Caco-2 (cell line): Measurements from ENCODE around the gene PTPRG. TPM values are rescaled to one million over a fixed set of nuclear protein-coding genes. Genes with fewer than 3 reads are reported as not detected.

Source experiments
- Bru-seq: library from RNA; stranded (reverse); fragments of 400-500 nt; gene quantifications from one replicate; lab custom pipeline; 2021; lab: Mats Ljungman, UMichigan
- BruChase-seq, 2 experiments: library from RNA; stranded (reverse); fragments of 400-500 nt; gene quantifications; one replicate each; lab custom pipeline; 2021; lab: Mats Ljungman, UMichigan
- BruUV-seq: library from RNA; stranded (reverse); fragments of 400-500 nt; replicated peaks from 2 replicates; lab custom pipeline; 2021; lab: Mats Ljungman, UMichigan
- CTCF ChIA-PET: fragments of 300-600 bp; sonication (Branson Sonifier 250); formaldehyde crosslinking; loops from one replicate; lab custom pipeline; 2022; ENCODE audit warnings: antibody characterized with exemption; lab: Charles Lee
- POLR2A ChIA-PET: fragments of 300-600 bp; sonication (Branson Sonifier 250); formaldehyde crosslinking; loops from one replicate; lab custom pipeline; 2022; ENCODE audit warnings: antibody characterized with exemption; lab: Charles Lee
- DNase-seq, 2 experiments: peaks; one replicate each; pipeline versions ENCODE4 v3.0.0 to v3.0.0-alpha.2; 2020 to 2022
- H3K27me3 ChIP-seq: replicated peaks from 2 replicates; pipeline ENCODE4 v1.6.0; 2011; ENCODE audit warnings: low read length; ENCODE audit not compliant: control insufficient read depth, insufficient read depth
- H3K36me3 ChIP-seq: 2 replicates; pipeline ENCODE4 v1.5.1; 2011; ENCODE audit warnings: low read length; ENCODE audit not compliant: control insufficient read depth, insufficient read depth
- H3K4me1 ChIP-seq: fragments of 250-450 bp; sonication (Bioruptor Pico); 2 replicates; pipeline ENCODE4 v1.5.1; 2020; ENCODE audit warnings: mild to moderate bottlenecking
- H3K4me3 ChIP-seq: 2 replicates; pipeline ENCODE4 v1.5.1; 2011; ENCODE audit warnings: low read depth, mild to moderate bottlenecking, control low read depth, low read length
- H3K9me3 ChIP-seq: fragments of 250-450 bp; sonication (Bioruptor Pico); 2 replicates; pipeline ENCODE4 v1.5.1; 2020; ENCODE audit warnings: mild to moderate bottlenecking, moderate library complexity
- H3K27ac Mint-ChIP-seq: one replicate; pipeline ENCODE4 v1.8.0; 2022; ENCODE audit warnings: mixed read lengths; ENCODE audit not compliant: unreplicated experiment
- H3K27me3 Mint-ChIP-seq: one replicate; pipeline ENCODE4 v1.8.0; 2022; ENCODE audit warnings: mixed read lengths; ENCODE audit not compliant: insufficient read depth, unreplicated experiment
- H3K36me3 Mint-ChIP-seq: one replicate; pipeline ENCODE4 v1.8.0; 2022; ENCODE audit warnings: mild to moderate bottlenecking, mixed read lengths; ENCODE audit not compliant: insufficient read depth, unreplicated experiment
- H3K4me1 Mint-ChIP-seq: one replicate; pipeline ENCODE4 v1.8.0; 2022; ENCODE audit warnings: low read depth, mixed read lengths; ENCODE audit not compliant: unreplicated experiment
- H3K4me3 Mint-ChIP-seq: one replicate; pipeline ENCODE4 v1.8.0; 2022; ENCODE audit warnings: mild to moderate bottlenecking, moderate library complexity, mixed read lengths; ENCODE audit not compliant: unreplicated experiment
- H3K9me3 Mint-ChIP-seq: one replicate; pipeline ENCODE4 v1.8.0; 2022; ENCODE audit warnings: mixed read lengths; ENCODE audit not compliant: unreplicated experiment
- CTCF ChIP-seq, 2 experiments: fragments of 200-600 bp in 1 of 2; IDR thresholded peaks; 1 replicate in 1 of 2; 2 replicates in 1 of 2; pipeline versions ENCODE4 v1.5.1 to v1.8.0; 2011 to 2022; ENCODE audit warnings: antibody characterized with exemption in 1 of 2, control low read depth in 1 of 2, inconsistent platforms in 1 of 2, low read depth in 1 of 2, low read length in 1 of 2, mild to moderate bottlenecking in 1 of 2, moderate library complexity in 1 of 2; ENCODE audit not compliant: insufficient read depth in 1 of 2, severe bottlenecking in 1 of 2, unreplicated experiment in 1 of 2
- intact Hi-C: fragments of 100-400 bp; cut with micrococcal nuclease; formaldehyde crosslinking; loops from one replicate; pipeline ENCODE4 v1.10.0; 2022; ENCODE audit not compliant: unreplicated experiment
- long read RNA-seq: library from polyadenylated mRNA; stranded (forward); transcript quantifications from one replicate; pipeline ENCODE4 v2.0.0, GENCODE V29; 2022
- total RNA-seq: library from RNA; stranded (reverse); gene quantifications from 2 replicates; pipeline ENCODE4 v1.2.3, GENCODE V29; 2022

Gene PTPRG
- total RNA-seq (46.4 and 46.5 TPM in 2 replicates), Bru-seq, nascent RNA (percentile 78 among the genes with signal in this experiment), BruChase-seq, experiment 1, labeled RNA remaining after a 2-hour chase (percentile 83 among the genes with signal in this experiment), BruChase-seq, experiment 2, labeled RNA remaining after a 6-hour chase (percentile 79 among the genes with signal in this experiment)
- long read RNA-seq, partial matches to known transcripts, result 9 of 20 reads
- long read RNA-seq, other reads (novel, unspliced or antisense), result 11 of 20 reads

GRCh38 chr3:61561374-61562041 is at the start of gene PTPRG:
TSS of gene PTPRG (plus strand) at chr3:61561571. CDS start at chr3:61562288, 717 bp downstream.
- BruUV-seq, result TSS peak; percentile 30

GRCh38 chr3:61518590-61518989 is 42.8 kb upstream of the PTPRG start:
- ChIA-PET CTCF (no interaction called here), POLR2A (no interaction called here)
- TF ChIP-seq CTCF (IDR thresholded peaks at IDR 0.05; ENCODE audit: insufficient read depth in 1 of 2, low read depth in 1 of 2, low read length in 1 of 2, severe bottlenecking in 1 of 2, unreplicated experiment in 1 of 2), result no peak
- Mint-ChIP-seq H3K27me3 (no peaks in the 10 kb centered on the region), H3K4me3 (no peak overlapping the region), H3K4me1 (peaks cover 8% of the 10 kb centered on the region), H3K27ac (peak overlapping the region; percentile 66), H3K9me3 (no peaks in the 10 kb centered on the region), H3K36me3 (no peaks in the 10 kb centered on the region)
- Histone ChIP-seq H3K27me3 (no peaks in the 10 kb centered on the region), H3K4me3 (no peak overlapping the region), H3K9me3 (no peaks in the 10 kb centered on the region), H3K4me1 (peaks cover 10% of the 10 kb centered on the region; the same call in 1 of the 2 replicates), H3K36me3 (no peaks in the 10 kb centered on the region)
- no TSS peak for BruUV-seq
- DNase-seq, result peak in 1 of 2 experiments; percentile 22
- intact Hi-C loops, result no loop called here

More at GRCh38 chr3:61561374-61562041, at the start of gene PTPRG:
- Mint-ChIP-seq H3K27ac (peak within 1 kb of the TSS; percentile 85), H3K9me3 (no peaks in the 10 kb centered on the region), H3K27me3 (no peaks in the 10 kb centered on the region), H3K4me1 (peaks cover 6% of the 10 kb centered on the region), H3K4me3 (peak within 1 kb of the TSS; percentile 86), H3K36me3 (peaks cover 19% of the 10 kb centered on the region)
- peak; percentile 87 to 88 for DNase-seq
- no peak for TF ChIP-seq CTCF (IDR thresholded peaks at IDR 0.05; ENCODE audit: insufficient read depth in 1 of 2, low read depth in 1 of 2, low read length in 1 of 2, severe bottlenecking in 1 of 2, unreplicated experiment in 1 of 2)
- intact Hi-C loops, result loop anchor here (1.0 to 5.0 kb wide), 6 partner anchors 65 to 627 kb away; no protein-coding TSS in a partner anchor
- peak within 1 kb of the TSS; percentile 87 for H3K4me3 ChIP-seq
- POLR2A ChIA-PET, result interaction anchor here (0.6 to 1.4 kb wide), 11 partner anchors 13 to 1742 kb away, joined by 3 to 11 read pairs (median 5); no protein-coding TSS in a partner anchor
- no peaks in the 10 kb centered on the region for H3K9me3 ChIP-seq
- H3K27me3 ChIP-seq, result no peaks in the 10 kb centered on the region
- CTCF ChIA-PET, result interaction anchor here (0.6 to 1.9 kb wide), 6 partner anchors 31 to 627 kb away, joined by 3 to 8 read pairs (median 4); no protein-coding TSS in a partner anchor
- peaks cover 8% of the 10 kb centered on the region for H3K4me1 ChIP-seq
- no peaks in the 10 kb centered on the region for H3K36me3 ChIP-seq

GRCh38 chr3:61520966-61521628 is 40.3 kb upstream of the PTPRG start:
- Mint-ChIP-seq H3K36me3 (no peaks in the 10 kb centered on the region), H3K4me1 (peaks cover 12% of the 10 kb centered on the region), H3K4me3 (no peak overlapping the region), H3K9me3 (no peaks in the 10 kb centered on the region), H3K27me3 (no peaks in the 10 kb centered on the region), H3K27ac (no peak overlapping the region)
- Histone ChIP-seq H3K27me3 (no peaks in the 10 kb centered on the region), H3K36me3 (no peaks in the 10 kb centered on the region), H3K4me1 (peaks cover 10% of the 10 kb centered on the region; the same call in 1 of the 2 replicates), H3K9me3 (no peaks in the 10 kb centered on the region), H3K4me3 (no peak overlapping the region)
- POLR2A ChIA-PET, result no interaction called here
- BruUV-seq, result no TSS peak
- no peak for TF ChIP-seq CTCF (IDR thresholded peaks at IDR 0.05; ENCODE audit: insufficient read depth in 1 of 2, low read depth in 1 of 2, low read length in 1 of 2, severe bottlenecking in 1 of 2, unreplicated experiment in 1 of 2)
- no peak for DNase-seq
- intact Hi-C loops, result no loop called here
- CTCF ChIA-PET, result no interaction called here
